Esophagus muscularis mucosa (tissue), 4 donors: ENCODE measurements around the gene XRN2. TPM values are rescaled to one million over a fixed set of nuclear protein-coding genes. Genes with fewer than 3 reads are reported as not detected.

ENCODE experiments used
- DNase-seq: peaks from one replicate; pipeline ENCODE4 v3.0.0-alpha.2; 2017; ENCODE audit errors: extremely low spot score
- H3K27ac ChIP-seq, 4 donors: fragments of 200-600 bp; sonication (generic); replicated peaks in 1 of 4; 1 replicate in 3 of 4; 2 replicates in 1 of 4; pipeline ENCODE4 v1.5.1; 2016 to 2019; ENCODE audit warnings: mild to moderate bottlenecking in 1 of 4
- H3K27me3 ChIP-seq, 4 donors: fragments of 200-600 bp; sonication (generic); one replicate each; pipeline versions ENCODE4 v1.5.1 to v1.6.0; 2016 to 2019
- H3K36me3 ChIP-seq, 4 donors: fragments of 200-600 bp; sonication (generic); one replicate each; pipeline ENCODE4 v1.5.1; 2016 to 2019
- H3K4me1 ChIP-seq, 4 donors: fragments of 200-600 bp; sonication (generic); one replicate each; pipeline ENCODE4 v1.5.1; 2016 to 2019
- H3K4me3 ChIP-seq, 4 donors: fragments of 200-600 bp; sonication (generic); 1 replicate in 2 of 4; 2 replicates in 2 of 4; pipeline ENCODE4 v1.5.1; 2016 to 2019; ENCODE audit warnings: mild to moderate bottlenecking in 4 of 4, moderate library complexity in 1 of 4
- H3K9me3 ChIP-seq, 4 donors: fragments of 200-600 bp; sonication (generic); 1 replicate in 3 of 4; 2 replicates in 1 of 4; pipeline ENCODE4 v1.5.1; 2016 to 2019
- CTCF ChIP-seq, 3 experiments: fragments of 200-600 bp in 2 of 3; fragments of 450-650 bp in 1 of 3; sonication (generic) in 2 of 3; IDR thresholded peaks; one replicate each; pipeline ENCODE4 v1.5.1; 2017 to 2019; ENCODE audit warnings: antibody characterized with exemption in 3 of 3, mild to moderate bottlenecking in 2 of 3, moderate library complexity in 1 of 3
- EP300 ChIP-seq: sonication (generic); formaldehyde crosslinking; IDR thresholded peaks from one replicate; pipeline ENCODE4 v1.6.1; 2017; ENCODE audit warnings: antibody characterized with exemption
- POLR2A ChIP-seq: fragments of 450-650 bp; IDR thresholded peaks from one replicate; pipeline ENCODE4 v1.6.1; 2017; ENCODE audit warnings: antibody characterized with exemption, moderate library complexity, mild to moderate bottlenecking, low read depth
- POLR2AphosphoS5 ChIP-seq, 2 donors: sonication (generic); formaldehyde crosslinking; IDR thresholded peaks; one replicate each; pipeline ENCODE4 v1.6.1; 2017; ENCODE audit warnings: antibody characterized with exemption in 2 of 2
- WGBS: methylation state at CpG from one replicate; pipeline ENCODE4 v1.1.5; 2018; 5-methylcytosine and 5-hydroxymethylcytosine counted together
- intact Hi-C: fragments of 100-400 bp; cut with DNase I; formaldehyde crosslinking; loops from one replicate; pipeline ENCODE4 v1.15.1; 2023
- total RNA-seq, 4 donors: library from RNA; depleted of rRNA; stranded (reverse); fragments of >200 nt; gene quantifications; one replicate each; pipeline versions ENCODE4 v1.1.0 to v1.2.1, GENCODE V29; 2016

XRN2 gene
- total RNA-seq, 4 donors from 2014 or later = 49.0 to 76.9 (median 56.7) TPM

- 30% methylated on average over 3 of the region's 3 CpGs for WGBS
- no peak overlapping the region for H3K4me3 ChIP-seq
- TF ChIP-seq EP300 = no peak
- TF ChIP-seq POLR2A = no peak
- TF ChIP-seq POLR2AphosphoS5 (IDR thresholded peaks at IDR 0.05) = no peak
- no peak for TF ChIP-seq CTCF (IDR thresholded peaks at IDR 0.05)
- intact Hi-C loops = no loop called here
- peaks cover 5 to 35% (median 28%) of the 10 kb centered on the region in 4 donors for H3K4me1 ChIP-seq
- H3K27ac ChIP-seq = no peak overlapping the region
- peaks cover 0 to 17% (median 7%) of the 10 kb centered on the region in 4 donors for H3K36me3 ChIP-seq
- H3K9me3 ChIP-seq = no peaks in the 10 kb centered on the region
- no peak for DNase-seq
- H3K27me3 ChIP-seq = peaks cover 0 to 86% (median 75%) of the 10 kb centered on the region in 4 donors
These were observed 91.4 kb downstream of the XRN2 start for GRCh38 chr20:21394551-21394950.

- peaks cover 0 to 92% (median 75%) of the 10 kb centered on the region in 4 donors for H3K27me3 ChIP-seq
- no peak for TF ChIP-seq EP300
- TF ChIP-seq POLR2A = no peak
- TF ChIP-seq CTCF (IDR thresholded peaks at IDR 0.05) = no peak
- no peak for TF ChIP-seq POLR2AphosphoS5 (IDR thresholded peaks at IDR 0.05)
- 17% methylated on average over 6 of the region's 6 CpGs for WGBS
- intact Hi-C loops = no loop called here
- H3K4me3 ChIP-seq = no peak overlapping the region
- H3K9me3 ChIP-seq = no peaks in the 10 kb centered on the region
- DNase-seq = no peak
- H3K27ac ChIP-seq = no peak overlapping the region
- peaks cover 0 to 11% (median 4%) of the 10 kb centered on the region in 4 donors for H3K36me3 ChIP-seq
- H3K4me1 ChIP-seq = peaks cover 5 to 35% (median 28%) of the 10 kb centered on the region in 4 donors
These were observed 92.0 kb downstream of the XRN2 start for GRCh38 chr20:21395051-21395665.

- WGBS = 6% methylated on average over 14 of the region's 103 CpGs
- intact Hi-C loops = no loop called here
- Histone ChIP-seq H3K9me3 (no peaks in the 10 kb centered on the region), H3K4me3 (peak overlapping the region; percentile 21 to 46 (median 36)), H3K36me3 (peaks cover 0 to 5% (median under 1%) of the 10 kb centered on the region in 4 donors), H3K27ac (no peak overlapping the region), H3K4me1 (peaks cover 5 to 35% (median 28%) of the 10 kb centered on the region in 4 donors), H3K27me3 (peaks cover 0 to 100% (median 76%) of the 10 kb centered on the region in 4 donors)
- no peak for DNase-seq
- TF ChIP-seq EP300 = no peak
- no peak for TF ChIP-seq POLR2AphosphoS5 (IDR thresholded peaks at IDR 0.05)
- no peak for TF ChIP-seq POLR2A
These were observed 92.8 kb downstream of the XRN2 start for GRCh38 chr20:21395666-21396598.

- Histone ChIP-seq H3K9me3 (no peaks in the 10 kb centered on the region), H3K27me3 (peaks cover 0 to 99% (median 71%) of the 10 kb centered on the region in 4 donors), H3K27ac (no peak overlapping the region), H3K4me3 (peak overlapping the region; percentile 21 to 46 (median 36)), H3K4me1 (peaks cover 5 to 29% (median 23%) of the 10 kb centered on the region in 4 donors), H3K36me3 (no peaks in the 10 kb centered on the region)
- no peak for DNase-seq
- TF ChIP-seq CTCF (IDR thresholded peaks at IDR 0.05) = no peak
- TF ChIP-seq EP300 = no peak
- TF ChIP-seq POLR2A = no peak
- TF ChIP-seq POLR2AphosphoS5 (IDR thresholded peaks at IDR 0.05) = no peak
- WGBS = no CpG with 5 or more reads among the region's 116 CpGs
- intact Hi-C loops = no loop called here
These were observed 93.6 kb downstream of the XRN2 start for GRCh38 chr20:21396599-21397340.
